ENCODE results near the gene EML4. TPM values are rescaled to one million over a fixed set of nuclear protein-coding genes. Genes with fewer than 3 reads are reported as not detected.

EML4 gene
- total and polyA plus RNA-seq, 9 of the 15 experiments (the other 6 are each of a cell fraction or from before 2014, with no cell fraction given) = 14.7 to 48.3 (median 36.5) TPM

DNA sequence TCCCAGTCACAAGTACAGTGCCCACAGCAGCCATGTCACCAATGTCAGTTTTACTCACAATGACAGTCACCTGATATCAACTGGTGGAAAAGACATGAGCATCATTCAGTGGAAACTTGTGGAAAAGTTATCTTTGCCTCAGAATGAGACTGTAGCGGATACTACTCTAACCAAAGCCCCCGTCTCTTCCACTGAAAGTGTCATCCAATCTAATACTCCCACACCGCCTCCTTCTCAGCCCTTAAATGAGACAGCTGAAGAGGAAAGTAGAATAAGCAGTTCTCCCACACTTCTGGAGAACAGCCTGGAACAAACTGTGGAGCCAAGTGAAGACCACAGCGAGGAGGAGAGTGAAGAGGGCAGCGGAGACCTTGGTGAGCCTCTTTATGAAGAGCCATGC is 160.6 kb downstream of the EML4 start:
- Histone ChIP-seq H3K9me1 (ENCODE audit: control insufficient read depth, insufficient read depth, low read length) (no peaks in the 10 kb centered on the region), H3K9me3 (replicated peaks; ENCODE audit: control insufficient read depth, insufficient read depth, low read depth, low read length) (no peaks in the 10 kb centered on the region), H3K9ac (ENCODE audit: insufficient read depth in 1 of 2, low read depth in 2 of 2, low read length in 2 of 2) (no peak overlapping the region), H3K4me3 (no peak overlapping the region), H4K20me1 (replicated peaks; ENCODE audit: control insufficient read depth, insufficient read depth, low read length) (no peaks in the 10 kb centered on the region), H3K4me2 (ENCODE audit: insufficient read depth, low read length) (no peak overlapping the region), H3K36me3 (ENCODE audit: control insufficient read depth, insufficient read depth, low read length) (peaks cover 69% of the 10 kb centered on the region), H3K27ac (ENCODE audit: extremely low read depth, low read depth, low read length) (no peak overlapping the region), H3K4me1 (replicated peaks in 1 of 2; ENCODE audit: control insufficient read depth in 2 of 2, insufficient read depth in 2 of 2, low read length in 2 of 2) (peaks cover 0 to 9% of the 10 kb centered on the region in 2 experiments; a peak in 2 of 5 replicates), H3K79me2 (ENCODE audit: control insufficient read depth, insufficient read depth, low read length) (no peaks in the 10 kb centered on the region), H2AFZ (ENCODE audit: low read depth, low read length) (no peak overlapping the region), H3K27me3 (ENCODE audit: control insufficient read depth in 2 of 2, insufficient read depth in 2 of 2, low read length in 2 of 2) (no peaks in the 10 kb centered on the region)
- intact Hi-C loops (cut with micrococcal nuclease) = loop anchor here (5.0 kb wide), 1 partner anchor 462 kb away; no protein-coding TSS in a partner anchor
- ChIA-PET CTCF (ENCODE audit: low intra/inter-chr PET ratio) (no interaction called here), POLR2A (interaction anchor here (1.8 kb wide), 1 partner anchor 12 kb away, joined by 7 read pairs; no protein-coding TSS in a partner anchor)
- WGBS (ENCODE audit: insufficient coverage, low coverage, missing lambda C conversion rate) = 88% methylated on average over 5 of the region's 5 CpGs
- DNase-seq (ENCODE audit: extremely low read depth in 1 of 4, low spot score in 3 of 4) = no peak
- ATAC-seq = no peak
- BruUV-seq (replicated peaks) = no TSS peak
- in situ Hi-C loops (cut with MboI) = loop anchor here (10.0 kb wide), 1 partner anchor 235 kb away; no protein-coding TSS in a partner anchor
- no peak for FAIRE-seq
- TF ChIP-seq KLF1 (tag; IDR thresholded peaks at IDR 0.05) = no peak

DNA sequence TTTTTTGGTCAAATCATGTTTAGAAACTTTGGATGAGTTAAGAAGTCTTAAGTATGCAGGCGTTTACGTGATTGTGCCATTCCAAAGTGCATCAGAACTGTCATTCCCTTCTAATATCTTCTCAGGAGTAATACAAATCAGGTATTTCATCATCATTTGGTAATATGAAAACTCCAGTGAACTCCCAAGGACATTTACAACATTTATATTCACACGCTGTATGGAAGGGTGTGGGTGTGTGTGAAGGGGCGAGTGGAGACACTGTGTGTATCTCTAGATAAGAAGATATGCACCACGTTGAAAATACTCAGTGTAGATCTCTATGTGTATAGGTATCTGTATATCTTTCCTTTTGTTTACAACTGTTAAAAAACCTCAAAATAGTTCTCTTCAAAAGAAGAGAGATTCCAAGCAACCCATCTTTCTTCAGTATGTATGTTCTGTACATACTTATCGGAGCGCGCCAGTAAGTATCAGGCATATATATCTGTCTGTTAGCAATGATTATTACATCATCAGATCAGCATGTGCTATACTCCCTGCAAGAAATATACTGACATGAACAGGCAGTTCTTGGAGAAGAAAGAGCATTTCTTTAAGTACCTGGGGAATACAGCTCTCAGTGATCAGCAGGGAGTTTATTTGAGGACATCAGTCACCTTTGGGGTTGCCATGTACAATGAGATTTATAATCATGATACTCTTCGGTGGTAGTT is 162.6 kb downstream of the EML4 start:
- FAIRE-seq (no peak), ATAC-seq (peak; percentile 66), DNase-seq (ENCODE audit: extremely low read depth in 1 of 4, low spot score in 3 of 4) (no peak)
- 52% methylated on average over 9 of the region's 9 CpGs for WGBS (ENCODE audit: insufficient coverage, low coverage, missing lambda C conversion rate)
- ChIA-PET POLR2A (no interaction called here), CTCF (ENCODE audit: low intra/inter-chr PET ratio) (no interaction called here)
- BruUV-seq (replicated peaks) = TSS peak; percentile 35
- peaks cover 76% of the 10 kb centered on the region for H3K36me3 ChIP-seq (ENCODE audit: control insufficient read depth, insufficient read depth, low read length)
- H3K4me3 ChIP-seq = no peak overlapping the region
- no peak overlapping the region for H3K9ac ChIP-seq (ENCODE audit: insufficient read depth in 1 of 2, low read depth in 2 of 2, low read length in 2 of 2)
- peaks cover 0 to 9% of the 10 kb centered on the region in 2 experiments; a peak in 2 of 5 replicates for H3K4me1 ChIP-seq (replicated peaks in 1 of 2; ENCODE audit: control insufficient read depth in 2 of 2, insufficient read depth in 2 of 2, low read length in 2 of 2)
- peak overlapping the region; percentile 34; the same call in 2 of the 3 replicates for H3K27ac ChIP-seq (ENCODE audit: extremely low read depth, low read depth, low read length)
- in situ Hi-C loops (cut with MboI) (no loop called here), intact Hi-C loops (cut with micrococcal nuclease) (no loop called here)
- no peaks in the 10 kb centered on the region for H3K9me3 ChIP-seq (replicated peaks; ENCODE audit: control insufficient read depth, insufficient read depth, low read depth, low read length)
- no peaks in the 10 kb centered on the region for H3K27me3 ChIP-seq (ENCODE audit: control insufficient read depth in 2 of 2, insufficient read depth in 2 of 2, low read length in 2 of 2)
- H2AFZ ChIP-seq (ENCODE audit: low read depth, low read length) = no peak overlapping the region
- no peaks in the 10 kb centered on the region for H4K20me1 ChIP-seq (replicated peaks; ENCODE audit: control insufficient read depth, insufficient read depth, low read length)
- no peaks in the 10 kb centered on the region for H3K79me2 ChIP-seq (ENCODE audit: control insufficient read depth, insufficient read depth, low read length)
- no peak overlapping the region; the same call in 1 of the 2 replicates for H3K4me2 ChIP-seq (ENCODE audit: insufficient read depth, low read length)
- no peaks in the 10 kb centered on the region for H3K9me1 ChIP-seq (ENCODE audit: control insufficient read depth, insufficient read depth, low read length)
- no peak for TF ChIP-seq EGR1 (conservative IDR thresholded peaks at IDR 0.05)
- TF ChIP-seq ARID1B (IDR thresholded peaks at IDR 0.05) = peak; percentile 29
- TF ChIP-seq CEBPG (CRISPR knock-in tag; IDR thresholded peaks at IDR 0.05) = no peak
- TF ChIP-seq CEBPG (tag; conservative IDR thresholded peaks at IDR 0.05 in 1 of 2, IDR thresholded peaks at IDR 0.05 in 1 of 2) = peak; percentile 63 to 66
- TF ChIP-seq SOX6 (IDR thresholded peaks at IDR 0.05) = peak; percentile 32; the same call in 1 of the 2 replicates
- peak; percentile 51 for TF ChIP-seq L3MBTL2 (IDR thresholded peaks at IDR 0.05)
- 0 out of 2 replicates have a peak, but pooled peaks have one; percentile 47 for TF ChIP-seq MECOM (CRISPR knock-in tag; IDR thresholded peaks at IDR 0.05)
- TF ChIP-seq SMAD1 (IDR thresholded peaks at IDR 0.05; ENCODE audit: low read depth, low read length, partially characterized antibody) = no peak
- TF ChIP-seq ZNF274 (IDR thresholded peaks at IDR 0.05; ENCODE audit: borderline replicate concordance, low read depth, low read length) = no peak
- peak; percentile 72 for TF ChIP-seq ATF7 (IDR thresholded peaks at IDR 0.05)
- TF ChIP-seq FOXA3 (CRISPR knock-in tag; conservative IDR thresholded peaks at IDR 0.05 in 1 of 2, IDR thresholded peaks at IDR 0.05 in 1 of 2) = no peak; a peak in 1 of 4 replicates
- TF ChIP-seq MYC (IDR thresholded peaks at IDR 0.05; ENCODE audit: low read depth, low read length) = peak; percentile 56; the same call in 1 of the 2 replicates
- TF ChIP-seq MYC (CRISPR knock-in tag; IDR thresholded peaks at IDR 0.05; ENCODE audit: borderline replicate concordance, low read depth) = no peak
- no peak for TF ChIP-seq STAT5A (IDR thresholded peaks at IDR 0.05; ENCODE audit: borderline replicate concordance, low read length)
- no peak for TF ChIP-seq MTA1 (IDR thresholded peaks at IDR 0.05; ENCODE audit: borderline replicate concordance)
- TF ChIP-seq CBFA2T3 (IDR thresholded peaks at IDR 0.05) = 0 out of 2 replicates have a peak, but pooled peaks have one; percentile 7
- no peak for TF ChIP-seq NFIX (CRISPR knock-in tag; IDR thresholded peaks at IDR 0.05; ENCODE audit: low read depth)
